ENCODE data around the gene MYL12A. TPM values are rescaled to one million over a fixed set of nuclear protein-coding genes. Genes with fewer than 3 reads are reported as not detected.

The MYL12A gene
- total and polyA plus RNA-seq, 2 of the 13 experiments (the other 11 are each of a cell fraction or from before 2014, with no cell fraction given), result 261 to 277 TPM

GRCh38 chr18:3283253-3283863 lies 35.8 kb downstream of the MYL12A start (continued):
- TF ChIP-seq ETV6 (CRISPR knock-in tag; conservative IDR thresholded peaks at IDR 0.05), result no peak
- no peak for TF ChIP-seq THYN1 (CRISPR knock-in tag; IDR thresholded peaks at IDR 0.05; ENCODE audit: borderline replicate concordance, low read depth)
- TF ChIP-seq ATF1 (CRISPR knock-in tag; IDR thresholded peaks at IDR 0.05), result no peak
- TF ChIP-seq DMAP1 (CRISPR knock-in tag; IDR thresholded peaks at IDR 0.05), result no peak
- no peak for TF ChIP-seq KDM6A (CRISPR knock-in tag; IDR thresholded peaks at IDR 0.05; ENCODE audit: low read depth)
- no peak for TF ChIP-seq ZNF841 (CRISPR knock-in tag; IDR thresholded peaks at IDR 0.05; ENCODE audit: borderline replicate concordance)
- no peak for TF ChIP-seq TBX2 (CRISPR knock-in tag; IDR thresholded peaks at IDR 0.05; ENCODE audit: borderline replicate concordance)
- peak; percentile 28; the same call in 1 of the 2 replicates for TF ChIP-seq CBX2 (IDR thresholded peaks at IDR 0.05; ENCODE audit: low read depth, low read length)
- no peak for TF ChIP-seq CBX2 (CRISPR knock-in tag; IDR thresholded peaks at IDR 0.05; ENCODE audit: low read depth)
- no peak for TF ChIP-seq FOXP1 (IDR thresholded peaks at IDR 0.05)
- peak; percentile 61; the same call in 1 of the 2 replicates for TF ChIP-seq FOXP1 (CRISPR knock-in tag; IDR thresholded peaks at IDR 0.05)
- no peak for TF ChIP-seq ZNF749 (CRISPR knock-in tag; IDR thresholded peaks at IDR 0.05; ENCODE audit: borderline replicate concordance)
- peak; percentile 77 for TF ChIP-seq ZMYM3 (CRISPR knock-in tag; IDR thresholded peaks at IDR 0.05)
- peak; percentile 94 for TF ChIP-seq ZNF629 (CRISPR knock-in tag; conservative IDR thresholded peaks at IDR 0.05)
- no peak for TF ChIP-seq ZNF652 (CRISPR knock-in tag; IDR thresholded peaks at IDR 0.05; ENCODE audit: borderline replicate concordance, low read depth)
- no peak for TF ChIP-seq RXRB (CRISPR knock-in tag; IDR thresholded peaks at IDR 0.05; ENCODE audit: borderline replicate concordance)
- no peak for TF ChIP-seq NR1H2 (CRISPR knock-in tag; IDR thresholded peaks at IDR 0.05; ENCODE audit: borderline replicate concordance, low read depth)
- TF ChIP-seq NONO (IDR thresholded peaks at IDR 0.05), result no peak
- TF ChIP-seq NONO (CRISPR knock-in tag; conservative IDR thresholded peaks at IDR 0.05), result no peak
- TF ChIP-seq FOXA3 (CRISPR knock-in tag; IDR thresholded peaks at IDR 0.05), result peak; percentile 71
- no peak for TF ChIP-seq ZNF563 (CRISPR knock-in tag; IDR thresholded peaks at IDR 0.05)
- peak; percentile 30; the same call in 1 of the 2 replicates for TF ChIP-seq RCOR2 (CRISPR knock-in tag; IDR thresholded peaks at IDR 0.05)
- no peak for TF ChIP-seq KLF15 (CRISPR knock-in tag; IDR thresholded peaks at IDR 0.05; ENCODE audit: borderline replicate concordance)
- no peak for TF ChIP-seq MEIS2 (CRISPR knock-in tag; IDR thresholded peaks at IDR 0.05)
- TF ChIP-seq EP300 (IDR thresholded peaks at IDR 0.05; ENCODE audit: low read depth in 2 of 2, low read length in 2 of 2), result 0 out of 4 replicates have a peak, but pooled peaks of 1 of the 2 experiments have one; percentile 10
- no peak for TF ChIP-seq EP300 (CRISPR knock-in tag; IDR thresholded peaks at IDR 0.05; ENCODE audit: borderline replicate concordance)
- TF ChIP-seq ARID5B (CRISPR knock-in tag; IDR thresholded peaks at IDR 0.05), result peak; percentile 14; the same call in 1 of the 2 replicates
- no peak for TF ChIP-seq ARNT (IDR thresholded peaks at IDR 0.05)
- no peak for TF ChIP-seq NFKBIZ (CRISPR knock-in tag; IDR thresholded peaks at IDR 0.05)
- no peak for TF ChIP-seq YEATS2 (CRISPR knock-in tag; IDR thresholded peaks at IDR 0.05; ENCODE audit: borderline replicate concordance)
- TF ChIP-seq ZNF788 (CRISPR knock-in tag; IDR thresholded peaks at IDR 0.05; ENCODE audit: borderline replicate concordance), result no peak
- TF ChIP-seq PHF21A (CRISPR knock-in tag; IDR thresholded peaks at IDR 0.05), result no peak
